ENCODE data around the gene PSD2.

PSD2 gene

DNA sequence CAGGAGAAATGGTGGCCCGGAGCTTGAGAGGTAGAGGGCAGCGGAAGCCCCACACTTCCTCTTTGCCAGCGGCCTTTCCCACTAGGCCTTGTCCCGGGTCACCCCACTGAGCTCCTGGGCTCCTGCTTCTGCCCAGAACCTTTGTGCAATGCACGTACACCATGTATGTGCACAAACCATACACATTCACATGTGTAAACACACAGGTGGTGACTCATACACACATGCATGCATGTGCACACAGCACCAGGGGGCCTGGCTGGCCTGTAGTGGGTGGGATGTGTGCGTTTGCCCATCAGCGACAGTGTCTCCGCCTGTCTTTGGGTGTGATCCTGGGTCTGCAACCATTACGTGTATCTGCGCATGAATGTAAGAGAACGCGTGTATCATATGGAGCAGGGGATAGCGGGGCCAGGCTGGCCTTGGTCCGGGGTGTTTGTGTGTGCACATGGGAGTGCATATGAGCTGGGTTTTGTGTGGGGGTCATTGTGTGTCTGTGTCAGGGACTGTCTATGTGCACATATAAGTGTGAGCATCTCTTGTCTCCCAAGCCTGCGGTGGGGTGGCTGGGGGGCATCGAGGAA, 43.7 kb downstream of the PSD2 start:
- no peak overlapping the region for H3K4me3 ChIP-seq (ENCODE audit: low read depth, low read length)
- no peak for TF ChIP-seq CTCF (IDR thresholded peaks at IDR 0.05; ENCODE audit: borderline replicate concordance, insufficient read depth, low read depth, low read length)

DNA sequence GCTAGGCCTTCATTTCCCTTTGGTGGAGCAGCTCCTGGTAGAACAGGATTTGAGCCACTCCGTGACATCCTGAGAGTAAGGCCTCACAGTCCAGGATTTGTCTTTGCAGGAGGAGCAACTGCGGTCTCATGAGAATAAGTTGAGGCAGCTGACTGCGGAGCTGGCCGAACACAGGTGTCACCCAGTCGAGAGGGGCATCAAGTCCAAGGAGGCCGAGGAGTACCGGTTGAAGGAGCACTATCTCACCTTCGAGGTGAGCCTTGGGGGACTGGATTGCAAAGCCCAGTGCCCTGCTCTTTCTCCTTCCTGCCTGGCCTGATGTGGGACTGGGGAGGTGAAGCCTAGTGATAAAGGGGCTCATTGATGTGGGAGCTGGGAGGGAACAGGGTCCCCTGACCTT, 44.3 kb downstream of the PSD2 start:
- no peak for TF ChIP-seq CTCF (IDR thresholded peaks at IDR 0.05; ENCODE audit: borderline replicate concordance, insufficient read depth, low read depth, low read length)
- H3K4me3 ChIP-seq (ENCODE audit: low read depth, low read length) = no peak overlapping the region

- TF ChIP-seq CTCF (IDR thresholded peaks at IDR 0.05; ENCODE audit: borderline replicate concordance, insufficient read depth, low read depth, low read length) = no peak
- H3K4me3 ChIP-seq (ENCODE audit: low read depth, low read length) = no peak overlapping the region
Measured at GRCh38 chr5:139841549-139841948, 45.9 kb downstream of the PSD2 start.

GRCh38 chr5:139842321-139842720, 46.7 kb downstream of the PSD2 start:
- TF ChIP-seq CTCF (IDR thresholded peaks at IDR 0.05; ENCODE audit: borderline replicate concordance, insufficient read depth, low read depth, low read length) = no peak
- no peak overlapping the region for H3K4me3 ChIP-seq (ENCODE audit: low read depth, low read length)

DNA sequence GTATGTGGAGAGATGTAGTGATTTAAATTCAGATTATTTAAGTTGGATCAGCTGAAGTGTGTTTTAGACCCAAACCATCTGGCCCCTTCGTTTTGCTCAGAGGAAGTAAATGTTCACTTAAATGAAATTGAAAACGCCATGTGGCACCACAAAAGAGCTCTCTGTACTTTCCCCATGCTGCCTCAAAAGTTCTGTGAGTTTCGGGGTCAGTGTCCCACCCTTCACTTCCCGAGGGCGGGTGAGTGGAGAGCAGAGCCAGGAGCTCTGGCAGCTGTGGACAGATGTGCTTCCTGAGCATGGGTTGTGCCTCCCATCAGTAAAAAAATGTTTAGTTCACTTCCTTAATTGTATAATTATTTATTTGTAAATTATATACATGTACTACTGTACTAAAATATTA, 48.4 kb downstream of the PSD2 start:
- no peak overlapping the region for H3K4me3 ChIP-seq (ENCODE audit: low read depth, low read length)
- no peak for TF ChIP-seq CTCF (IDR thresholded peaks at IDR 0.05; ENCODE audit: borderline replicate concordance, insufficient read depth, low read depth, low read length)

- peak; percentile 90 for TF ChIP-seq CTCF (IDR thresholded peaks at IDR 0.05; ENCODE audit: borderline replicate concordance, insufficient read depth, low read depth, low read length)
- no peak overlapping the region for H3K4me3 ChIP-seq (ENCODE audit: low read depth, low read length)
Measured at GRCh38 chr5:139844472-139845145, 49.0 kb downstream of the PSD2 start.
